Uterus (tissue), 4 donors: ENCODE measurements around the gene ADARB2. TPM values are rescaled to one million over a fixed set of nuclear protein-coding genes. Genes with fewer than 3 reads are reported as not detected.

Experiments used
- DNase-seq, 2 donors: peaks; one replicate each; pipeline ENCODE4 v3.0.0-alpha.2; 2019 to 2020
- H3K27ac ChIP-seq, 2 donors: fragments of 200-600 bp; sonication (generic); 1 replicate in 1 of 2; 2 replicates in 1 of 2; pipeline ENCODE4 v1.5.1; 2016 to 2018
- H3K27me3 ChIP-seq, 2 donors: fragments of 200-600 bp; sonication (generic); one replicate each; pipeline ENCODE4 v1.5.1; 2018 to 2019; ENCODE audit warnings: control low read depth in 1 of 2
- H3K36me3 ChIP-seq, 2 donors: fragments of 200-600 bp; sonication (generic); one replicate each; pipeline ENCODE4 v1.5.1; 2019; ENCODE audit warnings: control low read depth in 1 of 2
- H3K4me1 ChIP-seq, 2 donors: fragments of 200-600 bp; sonication (generic); one replicate each; pipeline ENCODE4 v1.5.1; 2018 to 2019; ENCODE audit warnings: control low read depth in 1 of 2
- H3K4me3 ChIP-seq, 2 donors: fragments of 200-600 bp; sonication (generic); 1 replicate in 1 of 2; 2 replicates in 1 of 2; pipeline ENCODE4 v1.5.1; 2018 to 2019; ENCODE audit warnings: mild to moderate bottlenecking in 1 of 2
- H3K9me3 ChIP-seq, 2 donors: fragments of 200-600 bp; sonication (generic); one replicate each; pipeline ENCODE4 v1.5.1; 2019; ENCODE audit warnings: control low read depth in 1 of 2
- POLR2A ChIP-seq, 2 donors: fragments of 450-650 bp; IDR thresholded peaks; one replicate each; pipeline ENCODE4 v1.6.1; 2016; ENCODE audit warnings: antibody characterized with exemption in 2 of 2, mild to moderate bottlenecking in 1 of 2, moderate library complexity in 1 of 2
- intact Hi-C: fragments of 100-400 bp; cut with DNase I; formaldehyde crosslinking; loops from one replicate; pipeline ENCODE4 v1.15.1; 2023; ENCODE audit warnings: low total_unique reads
- total RNA-seq, 4 donors: library from RNA; depleted of rRNA in 3 of 4; stranded (reverse); fragments of >200 nt in 3 of 4; gene quantifications; one replicate each; pipeline versions ENCODE4 v1.1.0 to v1.2.4, GENCODE V29; 2014 to 2023
- TF ChIP-seq, protein P1 (sequence below), 4 experiments: fragments of 200-600 bp in 2 of 4; fragments of 450-650 bp in 2 of 4; sonication (generic) in 2 of 4; IDR thresholded peaks; one replicate each; pipeline ENCODE4 v1.5.1; 2016 to 2019; ENCODE audit warnings: antibody characterized with exemption in 4 of 4, mild to moderate bottlenecking in 2 of 4, moderate library complexity in 1 of 4
- donor health status: DM: yes; HTN: yes; CAD: no.

Gene ADARB2
- total RNA-seq, 4 donors from 2014 or later: 0.76 to 2.6 (median 2.0) TPM; not detected in 1

DNA sequence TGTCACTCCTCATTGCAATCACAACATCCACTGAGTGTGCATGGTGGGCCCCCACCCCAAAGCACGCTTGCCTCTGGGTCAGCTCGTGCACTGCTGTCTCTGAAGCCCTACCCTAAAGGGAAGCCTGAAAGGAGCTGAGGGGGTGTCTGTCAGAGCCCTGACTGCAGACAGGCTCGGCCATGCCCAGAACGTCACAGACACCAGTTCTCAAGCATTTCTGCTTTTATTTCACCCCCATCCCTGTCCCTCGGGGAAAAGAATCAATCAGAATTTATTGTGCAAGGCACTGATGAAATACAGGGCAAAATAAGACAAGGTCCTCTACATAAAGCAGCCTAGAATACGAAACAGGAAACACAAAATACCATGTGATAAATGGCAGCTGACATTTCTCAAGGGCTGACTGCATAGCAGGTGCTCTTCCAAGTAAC lies 449.3 kb downstream of the ADARB2 start:
- intact Hi-C loops: no loop called here
- H3K4me1 ChIP-seq: no peaks in the 10 kb centered on the region
- H3K27me3 ChIP-seq: no peaks in the 10 kb centered on the region
- H3K27ac ChIP-seq: no peak overlapping the region
- TF ChIP-seq POLR2A (IDR thresholded peaks at IDR 0.05): no peak
- TF ChIP-seq, protein P1, sequence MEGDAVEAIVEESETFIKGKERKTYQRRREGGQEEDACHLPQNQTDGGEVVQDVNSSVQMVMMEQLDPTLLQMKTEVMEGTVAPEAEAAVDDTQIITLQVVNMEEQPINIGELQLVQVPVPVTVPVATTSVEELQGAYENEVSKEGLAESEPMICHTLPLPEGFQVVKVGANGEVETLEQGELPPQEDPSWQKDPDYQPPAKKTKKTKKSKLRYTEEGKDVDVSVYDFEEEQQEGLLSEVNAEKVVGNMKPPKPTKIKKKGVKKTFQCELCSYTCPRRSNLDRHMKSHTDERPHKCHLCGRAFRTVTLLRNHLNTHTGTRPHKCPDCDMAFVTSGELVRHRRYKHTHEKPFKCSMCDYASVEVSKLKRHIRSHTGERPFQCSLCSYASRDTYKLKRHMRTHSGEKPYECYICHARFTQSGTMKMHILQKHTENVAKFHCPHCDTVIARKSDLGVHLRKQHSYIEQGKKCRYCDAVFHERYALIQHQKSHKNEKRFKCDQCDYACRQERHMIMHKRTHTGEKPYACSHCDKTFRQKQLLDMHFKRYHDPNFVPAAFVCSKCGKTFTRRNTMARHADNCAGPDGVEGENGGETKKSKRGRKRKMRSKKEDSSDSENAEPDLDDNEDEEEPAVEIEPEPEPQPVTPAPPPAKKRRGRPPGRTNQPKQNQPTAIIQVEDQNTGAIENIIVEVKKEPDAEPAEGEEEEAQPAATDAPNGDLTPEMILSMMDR (IDR thresholded peaks at IDR 0.05): no peak
- H3K36me3 ChIP-seq: no peaks in the 10 kb centered on the region
- no peaks in the 10 kb centered on the region for H3K9me3 ChIP-seq
- H3K4me3 ChIP-seq: no peak overlapping the region
- no peak for DNase-seq

DNA sequence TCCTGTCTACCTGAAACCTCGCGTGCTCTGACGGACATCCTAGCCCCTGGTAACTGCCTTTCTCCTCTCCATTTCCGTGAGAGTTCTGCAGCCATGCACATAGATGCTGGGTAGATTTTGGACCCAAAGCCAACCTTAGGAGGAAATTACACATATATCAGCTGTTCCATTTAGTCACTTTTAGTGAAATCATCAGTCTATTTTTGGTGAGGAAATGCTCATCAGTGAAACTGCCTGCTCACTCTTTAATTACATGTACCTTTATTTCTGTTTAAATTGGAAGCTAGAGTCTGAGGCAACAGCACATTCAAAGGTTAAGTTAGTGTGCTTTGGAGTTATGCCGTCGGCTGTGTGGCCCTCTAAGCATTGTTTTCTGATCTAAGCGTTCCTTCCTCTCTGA lies 449.8 kb downstream of the ADARB2 start:
- intact Hi-C loops: no loop called here
- Histone ChIP-seq H3K4me1 (no peaks in the 10 kb centered on the region), H3K9me3 (no peaks in the 10 kb centered on the region), H3K4me3 (no peak overlapping the region), H3K27ac (no peak overlapping the region), H3K27me3 (no peaks in the 10 kb centered on the region), H3K36me3 (no peaks in the 10 kb centered on the region)
- DNase-seq: no peak
- no peak for TF ChIP-seq POLR2A (IDR thresholded peaks at IDR 0.05)
- TF ChIP-seq, protein P1 (IDR thresholded peaks at IDR 0.05): no peak

DNA sequence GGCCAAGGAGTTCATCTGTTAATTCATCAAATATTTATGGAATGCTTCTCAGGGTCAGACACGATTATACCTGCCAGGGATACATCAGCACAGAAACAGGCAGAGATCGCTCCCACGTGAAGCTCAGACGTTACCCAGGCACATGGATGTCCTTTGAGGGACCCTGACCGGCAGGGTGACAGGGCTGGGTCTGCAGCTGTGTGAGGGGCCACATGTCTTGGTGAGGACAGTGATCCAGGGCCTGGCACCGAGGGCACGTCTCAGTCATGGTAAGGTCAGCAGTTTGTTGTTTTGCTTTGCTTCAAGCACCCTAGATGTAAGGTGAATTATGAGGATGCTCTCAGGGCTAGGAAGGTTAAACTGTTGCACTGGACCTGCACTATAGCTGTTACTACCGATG lies 453.2 kb downstream of the ADARB2 start:
- Histone ChIP-seq H3K4me3 (no peak overlapping the region), H3K4me1 (no peaks in the 10 kb centered on the region), H3K9me3 (no peaks in the 10 kb centered on the region), H3K36me3 (no peaks in the 10 kb centered on the region), H3K27me3 (no peaks in the 10 kb centered on the region), H3K27ac (no peak overlapping the region)
- DNase-seq: no peak
- no peak for TF ChIP-seq POLR2A (IDR thresholded peaks at IDR 0.05)
- intact Hi-C loops: no loop called here

DNA sequence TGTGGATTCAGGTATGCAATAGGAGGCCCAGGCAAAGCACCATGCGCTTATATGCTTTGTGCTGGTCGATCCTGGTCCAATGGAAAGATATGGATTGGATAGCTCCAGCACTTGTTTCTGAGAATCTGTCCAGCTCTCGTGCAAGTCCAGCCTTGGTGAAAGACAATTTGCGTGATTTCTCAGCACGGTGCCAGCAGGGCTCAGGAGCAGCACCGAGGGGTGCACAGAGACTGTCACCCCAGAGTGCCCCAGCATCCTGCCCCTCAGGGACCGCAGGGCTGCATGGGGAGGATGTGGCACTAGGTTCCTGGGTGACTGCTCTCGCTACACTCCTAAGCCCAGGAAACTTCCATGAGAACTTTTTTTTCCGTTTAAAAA lies 455.9 kb downstream of the ADARB2 start:
- Histone ChIP-seq H3K4me3 (no peak overlapping the region), H3K9me3 (no peaks in the 10 kb centered on the region), H3K36me3 (no peaks in the 10 kb centered on the region), H3K27me3 (no peaks in the 10 kb centered on the region), H3K27ac (no peak overlapping the region), H3K4me1 (no peaks in the 10 kb centered on the region)
- no peak for DNase-seq
- TF ChIP-seq, protein P1 (IDR thresholded peaks at IDR 0.05): no peak
- no peak for TF ChIP-seq POLR2A (IDR thresholded peaks at IDR 0.05)
- intact Hi-C loops: no loop called here

DNA sequence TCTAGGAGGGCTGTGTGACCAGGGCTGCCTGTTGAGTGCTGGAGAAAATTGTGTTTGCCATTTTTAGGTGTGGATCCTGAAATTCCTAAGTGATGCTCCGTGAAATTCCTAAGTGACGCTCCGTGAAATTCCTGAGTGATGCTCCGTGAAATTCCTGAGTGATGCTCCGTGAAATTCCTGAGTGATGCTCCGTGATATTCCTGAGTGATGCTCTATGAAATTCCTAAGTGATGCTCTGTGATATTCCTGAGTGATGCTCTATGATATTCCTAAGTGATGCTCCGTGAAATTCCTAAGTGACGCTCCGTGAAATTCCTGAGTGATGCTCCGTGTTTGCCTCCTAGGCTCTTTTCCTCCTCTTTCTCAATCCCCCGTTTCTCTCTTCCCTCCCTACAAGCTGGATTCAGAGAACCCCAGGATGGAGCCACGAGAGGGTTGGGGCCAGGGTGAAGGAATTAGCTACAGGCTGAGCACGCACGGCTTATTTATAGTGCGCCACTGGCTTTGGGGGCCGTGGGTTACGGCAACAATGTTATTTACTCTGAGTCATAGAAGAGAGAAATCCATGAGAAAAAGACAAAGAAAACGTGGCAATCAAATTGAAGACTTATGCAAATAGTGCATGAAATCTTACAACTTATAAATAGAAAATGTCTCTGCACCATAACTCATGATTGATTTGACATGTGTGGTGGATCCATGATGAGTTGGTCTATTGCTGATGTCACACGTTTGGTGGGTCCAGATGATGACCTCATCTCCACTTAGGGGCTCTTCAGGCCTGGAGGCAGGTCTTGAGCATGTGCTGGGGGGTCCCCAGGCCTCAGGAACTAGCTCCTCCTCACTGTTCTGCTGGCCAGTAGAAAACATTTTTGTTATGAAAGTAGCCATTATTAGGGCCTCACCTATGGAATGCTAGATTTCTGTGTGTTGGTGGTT lies 456.6 kb downstream of the ADARB2 start:
- intact Hi-C loops: no loop called here
- no peak for DNase-seq
- Histone ChIP-seq H3K27me3 (no peaks in the 10 kb centered on the region), H3K27ac (no peak overlapping the region), H3K36me3 (no peaks in the 10 kb centered on the region), H3K4me1 (no peaks in the 10 kb centered on the region), H3K4me3 (no peak overlapping the region), H3K9me3 (no peaks in the 10 kb centered on the region)
- TF ChIP-seq POLR2A (IDR thresholded peaks at IDR 0.05): no peak
- TF ChIP-seq, protein P1 (IDR thresholded peaks at IDR 0.05): no peak
